CD4-positive, alpha-beta memory T cell (primary cell): ENCODE results near the gene VIT. TPM values are rescaled to one million over a fixed set of nuclear protein-coding genes. Genes with fewer than 3 reads are reported as not detected.

ENCODE experiments used
- CTCF ChIA-PET: fragments of 350-600 bp; sonication (Branson Sonifier 250); formaldehyde crosslinking; loops from one replicate; lab custom pipeline; 2021; ENCODE audit warnings: inconsistent platforms; ENCODE audit not compliant: partially characterized antibody; lab: Charles Lee
- POLR2A ChIA-PET: fragments of 350-600 bp; sonication (Branson Sonifier 250); formaldehyde crosslinking; loops from one replicate; lab custom pipeline; 2021; ENCODE audit not compliant: partially characterized antibody; lab: Charles Lee
- DNase-seq, 5 donors: peaks; one replicate each; pipeline versions ENCODE4 v3.0.0 to v3.0.0-alpha.2; 2020 to 2022; ENCODE audit warnings: mixed read lengths in 1 of 5
- H3K27ac ChIP-seq: one replicate; pipeline ENCODE4 v1.7.0; 2013; ENCODE audit warnings: low read depth, low read length
- H3K27me3 ChIP-seq: 2 replicates; pipeline ENCODE4 v1.7.0; 2013; ENCODE audit warnings: mild to moderate bottlenecking, low read length, moderate library complexity; ENCODE audit not compliant: insufficient read depth
- H3K36me3 ChIP-seq: 2 replicates; pipeline ENCODE4 v1.7.0; 2013; ENCODE audit warnings: mild to moderate bottlenecking, low read length, moderate library complexity; ENCODE audit not compliant: insufficient read depth
- H3K4me1 ChIP-seq: 2 replicates; pipeline ENCODE4 v1.7.0; 2013; ENCODE audit warnings: mild to moderate bottlenecking, low read length, moderate library complexity; ENCODE audit not compliant: insufficient read depth
- H3K4me3 ChIP-seq, 2 donors: one replicate each; pipeline ENCODE4 v1.7.0; 2013; ENCODE audit warnings: low read length in 2 of 2, mild to moderate bottlenecking in 1 of 2
- H3K9me3 ChIP-seq, 2 donors: one replicate each; pipeline ENCODE4 v1.7.0; 2013; ENCODE audit warnings: low read length in 2 of 2, control low read depth in 1 of 2; ENCODE audit not compliant: control insufficient read depth in 1 of 2
- H3K27ac Mint-ChIP-seq, 7 donors: one replicate each; pipeline ENCODE4 v1.8.0; 2020 to 2021; ENCODE audit warnings: mixed read lengths in 7 of 7, mild to moderate bottlenecking in 6 of 7, inconsistent platforms in 3 of 7, moderate library complexity in 3 of 7
- H3K27me3 Mint-ChIP-seq, 2 donors: one replicate each; pipeline ENCODE4 v1.8.0; 2020 to 2021; ENCODE audit warnings: mixed read lengths in 2 of 2
- H3K36me3 Mint-ChIP-seq, 2 donors: one replicate each; pipeline ENCODE4 v1.8.0; 2020 to 2021; ENCODE audit warnings: mixed read lengths in 2 of 2, inconsistent platforms in 1 of 2, mild to moderate bottlenecking in 1 of 2
- H3K4me1 Mint-ChIP-seq, 4 donors: one replicate each; pipeline ENCODE4 v1.8.0; 2020 to 2021; ENCODE audit warnings: mixed read lengths in 4 of 4, mild to moderate bottlenecking in 1 of 4
- H3K4me3 Mint-ChIP-seq, 8 donors: one replicate each; pipeline ENCODE4 v1.8.0; 2020 to 2021; ENCODE audit warnings: mixed read lengths in 8 of 8, mild to moderate bottlenecking in 7 of 8, moderate library complexity in 6 of 8, inconsistent platforms in 3 of 8
- H3K9me3 Mint-ChIP-seq, 8 donors: one replicate each; pipeline ENCODE4 v1.8.0; 2020 to 2021; ENCODE audit warnings: mixed read lengths in 8 of 8, mild to moderate bottlenecking in 5 of 8, inconsistent platforms in 3 of 8, moderate library complexity in 1 of 8
- intact Hi-C: fragments of 100-400 bp; cut with micrococcal nuclease; formaldehyde crosslinking; loops from one replicate; pipeline ENCODE4 v1.15.1; 2023
- polyA plus RNA-seq, 2 donors: library from polyadenylated mRNA; unstranded; fragments of 300-500 nt; fragmentation: Illumina TruSeq; gene quantifications; one replicate each; pipeline ENCODE4 v1.2.3, GENCODE V29; 2021
- total RNA-seq, 2 experiments: library from RNA; stranded (reverse); gene quantifications; one replicate each; pipeline ENCODE4 v1.2.3, GENCODE V29; 2021

VIT gene
- total and polyA plus RNA-seq, 4 experiments from 2014 or later: not detected

DNA sequence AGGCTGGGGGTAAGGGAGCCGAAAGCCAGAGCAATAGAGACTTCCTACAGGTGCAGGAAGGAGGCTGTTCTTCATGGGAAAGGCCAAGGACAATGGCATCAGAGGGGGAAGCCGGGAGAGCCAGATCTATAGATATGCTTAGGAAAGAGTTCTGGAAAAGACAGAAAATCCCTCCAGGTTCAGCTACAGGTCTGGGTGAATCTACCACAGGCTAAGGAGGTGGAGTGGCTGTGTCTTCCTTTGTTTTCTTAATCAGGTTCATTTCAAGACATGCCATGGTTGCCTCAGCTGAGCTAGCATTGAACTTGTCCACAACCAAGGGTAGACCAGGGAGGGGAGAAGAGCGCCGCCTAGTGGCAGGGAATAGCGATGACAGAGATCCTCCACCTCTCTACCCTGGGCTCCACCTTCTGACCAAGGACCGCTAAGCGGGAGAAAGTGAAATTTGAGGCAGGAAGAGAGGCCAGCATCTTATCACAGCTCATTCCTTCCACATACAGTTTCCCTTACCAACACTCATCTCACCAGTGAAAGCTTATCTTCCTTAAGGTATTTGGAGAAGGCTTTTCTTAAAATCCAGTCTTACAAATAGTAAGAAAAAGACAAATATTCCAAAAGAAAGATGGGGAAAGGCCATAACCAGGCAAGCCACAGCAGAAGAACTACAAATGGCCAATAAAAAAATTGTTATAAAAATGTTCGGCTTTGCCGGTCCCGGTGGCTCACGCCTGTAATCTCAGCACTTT lies 74.2 kb downstream of the VIT start:
- Histone ChIP-seq H3K4me1 (no peaks in the 10 kb centered on the region), H3K36me3 (no peaks in the 10 kb centered on the region), H3K9me3 (no peaks in the 10 kb centered on the region), H3K27ac (no peak overlapping the region), H3K4me3 (no peak overlapping the region), H3K27me3 (no peaks in the 10 kb centered on the region)
- H3K36me3 Mint-ChIP-seq: no peaks in the 10 kb centered on the region
- no peaks in the 10 kb centered on the region for H3K9me3 Mint-ChIP-seq
- ChIA-PET CTCF (interaction anchor here (1.0 to 3.9 kb wide), 2 partner anchors 9 to 14 kb away, joined by 3 to 26 read pairs; no protein-coding TSS in a partner anchor), POLR2A (no interaction called here)
- no peak overlapping the region for H3K27ac Mint-ChIP-seq
- peaks cover 4 to 8% of the 10 kb centered on the region in 2 donors for H3K27me3 Mint-ChIP-seq
- H3K4me3 Mint-ChIP-seq: no peak overlapping the region
- intact Hi-C loops: loop anchor here (5.0 kb wide), 1 partner anchor 413 kb away; the partner anchor contains the start of gene CRIM1
- H3K4me1 Mint-ChIP-seq: no peaks in the 10 kb centered on the region
- peak in 2 of 5 donors; percentile 6 to 12 for DNase-seq

DNA sequence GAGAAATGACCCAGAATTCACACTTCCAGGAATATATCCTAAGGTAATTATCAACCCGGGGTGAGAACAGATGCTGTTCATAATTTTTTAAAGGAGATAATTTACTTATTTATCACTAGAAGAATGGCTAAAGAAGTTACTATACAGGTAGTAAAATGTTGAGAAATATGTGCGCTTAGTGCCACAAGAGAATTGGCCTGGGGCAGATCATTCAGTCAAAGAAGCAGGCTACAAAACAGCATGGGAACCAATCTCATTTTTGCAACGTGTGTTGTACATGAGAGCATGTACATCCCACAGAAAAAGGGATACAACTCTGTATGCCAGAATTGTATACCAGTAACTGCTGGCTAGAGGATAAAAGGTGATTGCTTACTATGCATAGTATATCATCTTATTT lies 75.2 kb downstream of the VIT start:
- intact Hi-C loops: loop anchor here (5.0 kb wide), 1 partner anchor 414 kb away; the partner anchor contains the start of gene CRIM1
- Histone ChIP-seq H3K27me3 (no peaks in the 10 kb centered on the region), H3K4me1 (no peaks in the 10 kb centered on the region), H3K27ac (no peak overlapping the region), H3K4me3 (no peak overlapping the region), H3K36me3 (no peaks in the 10 kb centered on the region), H3K9me3 (no peaks in the 10 kb centered on the region)
- H3K27ac Mint-ChIP-seq: no peak overlapping the region
- CTCF ChIA-PET: interaction anchor here (1.9 kb wide), 1 partner anchor 9 kb away, joined by 4 read pairs; no protein-coding TSS in a partner anchor
- H3K36me3 Mint-ChIP-seq: no peaks in the 10 kb centered on the region
- DNase-seq: no peak
- no peak overlapping the region for H3K4me3 Mint-ChIP-seq
- POLR2A ChIA-PET: no interaction called here
- no peaks in the 10 kb centered on the region for H3K9me3 Mint-ChIP-seq
- peaks cover 4 to 8% of the 10 kb centered on the region in 2 donors for H3K27me3 Mint-ChIP-seq
- no peaks in the 10 kb centered on the region for H3K4me1 Mint-ChIP-seq

DNA sequence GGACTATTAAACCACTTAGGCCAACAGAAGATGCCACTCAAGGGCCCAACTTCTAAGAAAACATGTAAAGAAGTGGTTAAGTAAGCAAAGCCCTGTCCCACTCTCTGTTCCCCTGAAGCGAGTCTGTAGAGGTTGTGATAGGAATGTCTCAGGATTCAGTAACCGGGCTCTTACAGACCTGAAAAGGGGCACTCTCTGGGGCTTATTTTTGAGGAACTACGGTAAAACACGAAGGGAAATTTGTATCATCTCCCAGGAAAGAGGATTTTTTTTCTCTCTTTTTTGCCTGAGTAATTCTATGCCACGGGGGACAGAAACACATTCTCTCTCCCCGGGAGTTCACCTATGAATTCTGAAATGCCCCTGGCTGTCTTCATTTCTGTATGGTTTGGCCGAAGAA lies 77.4 kb downstream of the VIT start:
- H3K4me3 ChIP-seq: no peak overlapping the region
- H3K9me3 ChIP-seq: no peaks in the 10 kb centered on the region
- H3K27me3 ChIP-seq: no peaks in the 10 kb centered on the region
- Mint-ChIP-seq H3K9me3 (no peaks in the 10 kb centered on the region), H3K4me1 (no peaks in the 10 kb centered on the region), H3K27ac (no peak overlapping the region), H3K36me3 (no peaks in the 10 kb centered on the region), H3K4me3 (no peak overlapping the region), H3K27me3 (peaks cover 5 to 8% of the 10 kb centered on the region in 2 donors)
- H3K4me1 ChIP-seq: no peaks in the 10 kb centered on the region
- H3K36me3 ChIP-seq: no peaks in the 10 kb centered on the region
- no peak for DNase-seq
- intact Hi-C loops: loop anchor here (5.0 kb wide), 1 partner anchor 417 kb away; the partner anchor contains the start of gene CRIM1
- POLR2A ChIA-PET: no interaction called here
- no peak overlapping the region for H3K27ac ChIP-seq
- CTCF ChIA-PET: interaction anchor here (1.5 kb wide), 1 partner anchor 12 kb away, joined by 7 read pairs; no protein-coding TSS in a partner anchor

DNA sequence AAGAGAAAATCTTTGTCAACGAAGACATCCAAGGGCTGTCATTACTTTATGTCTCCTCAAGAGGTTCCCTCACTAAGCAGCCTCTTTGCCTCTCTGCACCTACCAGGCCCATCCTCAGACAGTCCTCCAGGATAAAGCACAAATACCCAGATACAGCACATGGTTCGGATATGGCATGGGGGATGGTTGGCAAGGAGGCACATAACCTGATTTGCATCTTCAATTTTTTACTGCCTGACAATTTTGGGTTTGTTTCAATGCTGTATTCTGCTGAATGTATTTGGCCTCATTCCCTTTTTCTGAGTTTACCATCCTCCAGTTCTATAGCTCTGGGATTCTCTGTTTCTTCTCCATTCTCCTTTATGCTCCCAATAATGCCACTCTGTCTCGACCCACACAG lies 78.8 kb downstream of the VIT start:
- Histone ChIP-seq H3K4me3 (no peak overlapping the region), H3K4me1 (no peaks in the 10 kb centered on the region), H3K27ac (no peak overlapping the region), H3K36me3 (no peaks in the 10 kb centered on the region), H3K9me3 (no peaks in the 10 kb centered on the region), H3K27me3 (no peaks in the 10 kb centered on the region)
- no peak for DNase-seq
- Mint-ChIP-seq H3K36me3 (no peaks in the 10 kb centered on the region), H3K4me3 (no peak overlapping the region), H3K9me3 (no peaks in the 10 kb centered on the region), H3K27me3 (peaks cover 5 to 8% of the 10 kb centered on the region in 2 donors), H3K4me1 (peaks cover 0 to 1% (median 0%) of the 10 kb centered on the region in 4 donors), H3K27ac (no peak overlapping the region)
- intact Hi-C loops: no loop called here
- ChIA-PET POLR2A (no interaction called here), CTCF (interaction anchor here (0.6 to 12.0 kb wide), 3 partner anchors 11 to 41 kb away, joined by 5 to 110 read pairs (median 27); no protein-coding TSS in a partner anchor)

DNA sequence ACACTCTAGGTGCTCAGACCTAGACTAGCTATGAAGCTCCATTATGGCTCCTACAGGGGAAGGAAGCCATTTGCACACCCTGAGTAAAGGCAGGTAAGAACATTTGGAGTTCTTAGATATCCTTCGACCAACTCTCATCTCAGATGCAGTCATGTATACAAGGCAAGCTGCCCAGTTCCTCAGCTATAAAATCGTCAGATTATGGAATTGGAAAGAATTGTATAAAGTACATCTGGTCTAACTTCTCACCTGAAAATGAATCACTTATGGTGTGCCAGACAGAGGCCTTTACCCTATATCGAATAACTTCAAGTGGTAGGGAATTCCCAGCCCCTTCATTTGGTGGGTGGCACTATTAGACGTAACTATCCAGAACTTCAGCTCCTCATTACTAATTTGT lies 79.3 kb downstream of the VIT start:
- Mint-ChIP-seq H3K36me3 (no peaks in the 10 kb centered on the region), H3K4me3 (no peak overlapping the region), H3K4me1 (peaks cover 0 to 1% (median 0%) of the 10 kb centered on the region in 4 donors), H3K27ac (no peak overlapping the region), H3K27me3 (peaks cover 3 to 5% of the 10 kb centered on the region in 2 donors), H3K9me3 (no peaks in the 10 kb centered on the region)
- ChIA-PET CTCF (interaction anchor here (0.6 to 12.0 kb wide), 3 partner anchors 10 to 40 kb away, joined by 5 to 110 read pairs (median 27); no protein-coding TSS in a partner anchor), POLR2A (no interaction called here)
- H3K4me3 ChIP-seq: no peak overlapping the region
- DNase-seq: no peak
- no peaks in the 10 kb centered on the region for H3K27me3 ChIP-seq
- intact Hi-C loops: no loop called here
- H3K36me3 ChIP-seq: no peaks in the 10 kb centered on the region
- H3K4me1 ChIP-seq: no peaks in the 10 kb centered on the region
- H3K27ac ChIP-seq: no peak overlapping the region
- no peaks in the 10 kb centered on the region for H3K9me3 ChIP-seq

DNA sequence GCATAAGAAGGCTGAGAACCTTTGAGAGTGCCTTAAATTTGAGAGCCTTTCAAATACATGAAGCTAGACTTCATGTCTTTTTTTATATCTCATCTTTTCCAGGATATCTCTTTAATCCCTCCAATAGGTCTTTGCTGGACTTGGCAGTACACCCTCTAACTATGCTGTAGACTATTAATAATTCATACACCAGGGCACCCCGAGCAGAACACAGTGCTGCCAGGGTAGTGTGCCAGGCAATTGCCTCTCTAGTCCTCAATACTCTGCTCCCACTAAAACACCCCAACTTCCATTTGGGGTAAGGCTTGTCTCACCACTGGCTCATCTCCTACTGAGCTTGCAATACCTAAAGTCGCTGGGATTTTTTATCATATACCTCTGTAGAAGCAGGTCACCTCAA lies 80.8 kb downstream of the VIT start:
- H3K4me3 Mint-ChIP-seq: no peak overlapping the region
- no peaks in the 10 kb centered on the region for H3K9me3 ChIP-seq
- H3K27ac Mint-ChIP-seq: no peak overlapping the region
- H3K4me3 ChIP-seq: no peak overlapping the region
- H3K4me1 ChIP-seq: no peaks in the 10 kb centered on the region
- ChIA-PET POLR2A (no interaction called here), CTCF (interaction anchor here (4.2 to 12.0 kb wide), 2 partner anchors 9 to 15 kb away, joined by 27 to 110 read pairs; no protein-coding TSS in a partner anchor)
- intact Hi-C loops: no loop called here
- H3K9me3 Mint-ChIP-seq: no peaks in the 10 kb centered on the region
- H3K36me3 Mint-ChIP-seq: no peaks in the 10 kb centered on the region
- peaks cover 9% of the 10 kb centered on the region in 2 donors for H3K27me3 Mint-ChIP-seq
- no peak overlapping the region for H3K27ac ChIP-seq
- H3K36me3 ChIP-seq: no peaks in the 10 kb centered on the region
- H3K27me3 ChIP-seq: no peaks in the 10 kb centered on the region
- H3K4me1 Mint-ChIP-seq: peaks cover 0 to 1% (median 0%) of the 10 kb centered on the region in 4 donors
- no peak for DNase-seq

DNA sequence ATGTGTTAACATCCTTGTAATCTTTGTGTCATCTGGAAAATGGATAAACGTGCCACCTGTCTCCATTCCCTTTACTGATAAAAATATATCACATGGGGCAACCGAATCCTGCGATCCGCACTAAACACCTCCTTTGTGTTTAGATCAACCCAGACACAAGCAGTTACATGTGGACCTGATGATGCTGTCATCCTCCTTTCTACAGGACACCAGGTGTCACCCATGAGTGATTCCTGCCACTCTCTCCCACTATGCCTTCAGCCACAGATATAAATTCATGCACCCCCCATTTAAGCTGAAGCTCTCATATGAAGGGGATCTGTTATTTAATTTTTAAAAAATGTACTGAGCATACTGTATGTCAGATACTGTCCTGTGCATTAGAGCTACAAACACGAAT lies 81.3 kb downstream of the VIT start:
- H3K27me3 Mint-ChIP-seq: peaks cover 9 to 11% of the 10 kb centered on the region in 2 donors
- no peak for DNase-seq
- H3K27me3 ChIP-seq: no peaks in the 10 kb centered on the region
- H3K4me1 ChIP-seq: no peaks in the 10 kb centered on the region
- H3K4me3 ChIP-seq: no peak overlapping the region
- H3K4me3 Mint-ChIP-seq: no peak overlapping the region
- POLR2A ChIA-PET: no interaction called here
- H3K36me3 ChIP-seq: no peaks in the 10 kb centered on the region
- H3K27ac Mint-ChIP-seq: no peak overlapping the region
- intact Hi-C loops: no loop called here
- no peaks in the 10 kb centered on the region for H3K36me3 Mint-ChIP-seq
- no peaks in the 10 kb centered on the region for H3K9me3 Mint-ChIP-seq
- H3K27ac ChIP-seq: no peak overlapping the region
- H3K4me1 Mint-ChIP-seq: peaks cover 0 to 1% (median 0%) of the 10 kb centered on the region in 4 donors
- CTCF ChIA-PET: interaction anchor here (1.2 to 12.0 kb wide), 5 partner anchors 8 to 62 kb away, joined by 3 to 110 read pairs (median 7); no protein-coding TSS in a partner anchor
- H3K9me3 ChIP-seq: no peaks in the 10 kb centered on the region
